Activated CD4-positive, alpha-beta memory T cell treated with anti-CD3 and anti-CD28 coated beads, Interleukin-2, amount 10 ng/mL, durations not matched to agents 7 days and 5 days (primary cell): ENCODE results near the gene SERPINB6. TPM values are rescaled to one million over a fixed set of nuclear protein-coding genes. Genes with fewer than 3 reads are reported as not detected.
A peak's percentile ranks its signal among the peaks of the same experiment; 100 is the strongest.

Source experiments
- CTCF ChIA-PET: fragments of 350-600 bp; sonication (Branson Sonifier 250); formaldehyde crosslinking; loops from one replicate; lab custom pipeline; 2021; ENCODE audit warnings: antibody characterized with exemption, inconsistent platforms; lab: Charles Lee
- POLR2A ChIA-PET: fragments of 350-600 bp; sonication (Branson Sonifier 250); formaldehyde crosslinking; loops from one replicate; lab custom pipeline; 2021; ENCODE audit warnings: antibody characterized with exemption; lab: Charles Lee
- DNase-seq: peaks from one replicate; pipeline ENCODE4 v3.0.0-alpha.2; 2020
- H3K27ac Mint-ChIP-seq: one replicate; pipeline ENCODE4 v1.8.0; 2021; ENCODE audit warnings: mild to moderate bottlenecking, mixed read lengths
- H3K27me3 Mint-ChIP-seq: one replicate; pipeline ENCODE4 v1.8.0; 2021; ENCODE audit warnings: mixed read lengths
- H3K36me3 Mint-ChIP-seq: one replicate; pipeline ENCODE4 v1.8.0; 2021; ENCODE audit warnings: low read depth, mixed read lengths
- H3K4me1 Mint-ChIP-seq: one replicate; pipeline ENCODE4 v1.8.0; 2021; ENCODE audit warnings: mixed read lengths
- H3K4me3 Mint-ChIP-seq: one replicate; pipeline ENCODE4 v1.8.0; 2021; ENCODE audit warnings: mild to moderate bottlenecking, mixed read lengths
- H3K9me3 Mint-ChIP-seq: one replicate; pipeline ENCODE4 v1.8.0; 2021; ENCODE audit warnings: mixed read lengths
- total RNA-seq, 2 experiments: library from RNA; stranded (reverse); gene quantifications; one replicate each; pipeline ENCODE4 v1.2.3, GENCODE V29; 2021

The SERPINB6 gene
- 10 to 100 TPM; 19.8 to 20.1 TPM for total RNA-seq

- peaks cover 38% of the 10 kb centered on the region for H3K27me3 Mint-ChIP-seq
These were observed at the start of gene SERPINB6 for GRCh38 chr6:2971420-2972218. TSS of gene SERPINB6 (minus strand) at chr6:2971567. CDS start at chr6:2959332, 12,235 bp downstream.

DNA sequence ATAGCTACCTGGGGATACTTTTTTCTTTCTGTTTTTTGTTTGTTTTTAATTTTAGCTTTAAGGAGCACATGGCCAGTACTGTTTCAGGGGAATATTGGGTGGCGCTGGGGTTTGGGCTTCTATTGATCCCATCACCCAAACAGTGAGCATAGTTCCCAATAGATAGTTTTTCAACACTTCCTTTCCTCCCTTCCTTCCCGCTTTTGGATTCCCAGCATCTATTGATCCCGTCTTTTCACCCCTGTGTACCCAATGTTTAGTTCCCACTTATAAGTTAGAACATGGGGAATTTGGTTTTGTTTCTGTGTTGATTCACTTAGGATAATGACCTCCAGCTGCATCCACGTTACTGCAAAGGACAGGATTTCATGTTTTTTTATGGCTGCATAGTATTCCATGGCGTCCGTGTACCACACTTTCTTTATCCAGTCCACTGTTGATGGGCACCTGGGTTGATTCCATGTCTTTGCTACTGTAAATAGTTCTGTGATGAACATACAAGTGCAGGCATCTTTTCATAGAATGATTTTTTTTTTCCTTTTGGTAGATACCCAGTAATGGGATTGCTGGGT, 48.5 kb upstream of the SERPINB6 start:
- DNase-seq = no peak
- Mint-ChIP-seq H3K27ac (no peak overlapping the region), H3K9me3 (peaks cover 4% of the 10 kb centered on the region), H3K36me3 (peaks cover 65% of the 10 kb centered on the region), H3K27me3 (no peaks in the 10 kb centered on the region), H3K4me1 (peaks cover 52% of the 10 kb centered on the region), H3K4me3 (no peak overlapping the region)
- ChIA-PET CTCF (interaction anchor here (1.8 to 1.9 kb wide), 2 partner anchors 18 to 19 kb away, joined by 8 to 11 read pairs; no protein-coding TSS in a partner anchor), POLR2A (interaction anchor here (1.3 to 4.8 kb wide), 2 partner anchors 18 to 21 kb away, joined by 4 to 19 read pairs; no protein-coding TSS in a partner anchor)

More at GRCh38 chr6:2971420-2972218, at the start of gene SERPINB6:
- ChIA-PET POLR2A (interaction anchor here (0.6 to 1.5 kb wide), 7 partner anchors 9 to 213 kb away, joined by 3 to 9 read pairs (median 3); no protein-coding TSS in a partner anchor), CTCF (interaction anchor here (0.6 kb wide), 2 partner anchors 125 to 366 kb away, joined by 3 to 4 read pairs; no protein-coding TSS in a partner anchor)
- peaks cover 22% of the 10 kb centered on the region for H3K4me1 Mint-ChIP-seq
- H3K4me3 Mint-ChIP-seq = peak within 1 kb of the TSS; percentile 79
- peak; percentile 36 for DNase-seq
- peaks cover 9% of the 10 kb centered on the region for H3K9me3 Mint-ChIP-seq
- H3K27ac Mint-ChIP-seq = peak within 1 kb of the TSS; percentile 49
- H3K36me3 Mint-ChIP-seq = peaks cover 13% of the 10 kb centered on the region

DNA sequence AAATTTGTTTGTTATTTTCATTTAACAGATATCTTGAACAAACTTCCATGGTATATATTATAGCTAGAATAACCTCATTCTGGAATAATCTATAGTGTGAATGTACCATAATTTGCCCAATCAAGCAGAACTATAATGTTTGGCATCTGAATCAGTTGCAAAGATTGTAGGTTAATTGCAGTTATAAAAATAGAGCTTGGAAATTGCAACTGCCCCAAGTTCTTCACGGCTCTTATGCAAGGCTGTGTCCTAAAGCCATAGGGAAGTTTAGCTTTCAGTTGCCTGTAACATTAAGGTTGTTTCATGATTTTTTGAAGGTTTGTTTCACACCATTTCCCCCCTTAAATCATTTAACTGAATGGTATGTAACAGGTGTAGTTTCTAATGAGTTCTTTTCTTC, 47.7 kb upstream of the SERPINB6 start:
- no peaks in the 10 kb centered on the region for H3K27me3 Mint-ChIP-seq
- H3K4me3 Mint-ChIP-seq = no peak overlapping the region
- peaks cover 4% of the 10 kb centered on the region for H3K9me3 Mint-ChIP-seq
- peaks cover 73% of the 10 kb centered on the region for H3K36me3 Mint-ChIP-seq
- peak overlapping the region; percentile 15 for H3K27ac Mint-ChIP-seq
- CTCF ChIA-PET = interaction anchor here (1.0 to 1.9 kb wide), 2 partner anchors 17 to 20 kb away, joined by 5 to 8 read pairs; no protein-coding TSS in a partner anchor
- DNase-seq = no peak
- POLR2A ChIA-PET = interaction anchor here (1.1 to 4.8 kb wide), 3 partner anchors 18 to 28 kb away, joined by 3 to 19 read pairs (median 4); no protein-coding TSS in a partner anchor
- H3K4me1 Mint-ChIP-seq = peaks cover 46% of the 10 kb centered on the region

DNA sequence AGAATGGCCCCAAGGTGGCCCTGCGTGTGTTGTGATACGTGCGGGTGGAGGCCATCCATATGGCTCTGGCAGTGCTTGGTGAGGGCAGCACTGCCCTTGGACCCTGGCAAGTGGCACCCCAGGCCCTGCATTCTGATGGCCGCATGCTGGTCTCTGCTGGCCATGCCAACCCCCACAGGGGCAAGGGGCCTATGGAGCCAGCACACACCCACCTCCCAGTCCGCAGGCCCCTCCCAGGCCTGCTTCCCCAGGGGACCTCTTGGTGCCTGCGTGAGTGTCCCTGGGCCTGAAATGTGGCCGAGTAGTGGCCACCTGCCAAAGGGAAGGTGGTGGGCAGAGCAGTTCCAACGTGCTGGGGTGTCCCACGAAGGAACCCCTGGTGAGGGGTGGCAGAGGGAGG, 45.9 kb upstream of the SERPINB6 start:
- Mint-ChIP-seq H3K36me3 (peaks cover 76% of the 10 kb centered on the region), H3K4me3 (no peak overlapping the region), H3K9me3 (peaks cover 8% of the 10 kb centered on the region), H3K27me3 (no peaks in the 10 kb centered on the region), H3K4me1 (peaks cover 41% of the 10 kb centered on the region), H3K27ac (no peak overlapping the region)
- no peak for DNase-seq
- CTCF ChIA-PET = interaction anchor here (1.3 to 2.1 kb wide), 3 partner anchors 9 to 16 kb away, joined by 4 to 6 read pairs (median 5); no protein-coding TSS in a partner anchor
- POLR2A ChIA-PET = interaction anchor here (0.6 to 1.8 kb wide), 3 partner anchors 17 to 46 kb away, joined by 3 to 5 read pairs (median 3); no protein-coding TSS in a partner anchor

- H3K27me3 Mint-ChIP-seq = no peaks in the 10 kb centered on the region
- H3K27ac Mint-ChIP-seq = no peak overlapping the region
- peaks cover 15% of the 10 kb centered on the region for H3K9me3 Mint-ChIP-seq
- H3K36me3 Mint-ChIP-seq = peaks cover 81% of the 10 kb centered on the region
- no peak overlapping the region for H3K4me3 Mint-ChIP-seq
- POLR2A ChIA-PET = interaction anchor here (0.6 to 1.8 kb wide), 4 partner anchors 17 to 47 kb away, joined by 3 to 5 read pairs (median 3); no protein-coding TSS in a partner anchor
- no peak for DNase-seq
- H3K4me1 Mint-ChIP-seq = peaks cover 41% of the 10 kb centered on the region
- CTCF ChIA-PET = interaction anchor here (1.3 to 2.1 kb wide), 3 partner anchors 9 to 15 kb away, joined by 4 to 6 read pairs (median 5); no protein-coding TSS in a partner anchor
These were observed 45.3 kb upstream of the SERPINB6 start for GRCh38 chr6:3016473-3017280.

DNA sequence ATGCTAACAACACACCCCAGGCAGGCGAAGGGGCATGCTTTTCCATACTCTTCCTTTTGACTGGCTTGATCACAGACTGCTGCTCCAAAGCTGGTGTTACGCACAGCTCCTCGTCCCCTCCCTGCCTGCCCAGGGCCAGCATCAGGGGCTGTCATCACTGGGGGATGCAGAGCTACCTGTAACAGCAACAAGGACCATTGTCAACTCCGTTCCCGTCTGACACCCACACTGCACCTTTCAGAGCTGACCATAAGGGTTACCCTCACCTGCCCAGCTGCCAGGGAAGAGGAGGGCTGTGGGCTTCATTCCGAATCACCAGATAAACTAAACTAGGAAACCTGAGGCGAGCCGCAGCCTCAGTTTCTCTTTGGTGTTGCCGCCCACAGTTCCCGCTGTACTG, 43.8 kb upstream of the SERPINB6 start:
- peaks cover 86% of the 10 kb centered on the region for H3K36me3 Mint-ChIP-seq
- H3K27ac Mint-ChIP-seq = no peak overlapping the region
- H3K9me3 Mint-ChIP-seq = peaks cover 27% of the 10 kb centered on the region
- H3K4me1 Mint-ChIP-seq = peaks cover 34% of the 10 kb centered on the region
- H3K4me3 Mint-ChIP-seq = no peak overlapping the region
- POLR2A ChIA-PET = interaction anchor here (1.4 kb wide), 1 partner anchor 25 kb away, joined by 3 read pairs; no protein-coding TSS in a partner anchor
- CTCF ChIA-PET = interaction anchor here (1.4 kb wide), 1 partner anchor 14 kb away, joined by 3 read pairs; no protein-coding TSS in a partner anchor
- no peak for DNase-seq
- no peaks in the 10 kb centered on the region for H3K27me3 Mint-ChIP-seq

DNA sequence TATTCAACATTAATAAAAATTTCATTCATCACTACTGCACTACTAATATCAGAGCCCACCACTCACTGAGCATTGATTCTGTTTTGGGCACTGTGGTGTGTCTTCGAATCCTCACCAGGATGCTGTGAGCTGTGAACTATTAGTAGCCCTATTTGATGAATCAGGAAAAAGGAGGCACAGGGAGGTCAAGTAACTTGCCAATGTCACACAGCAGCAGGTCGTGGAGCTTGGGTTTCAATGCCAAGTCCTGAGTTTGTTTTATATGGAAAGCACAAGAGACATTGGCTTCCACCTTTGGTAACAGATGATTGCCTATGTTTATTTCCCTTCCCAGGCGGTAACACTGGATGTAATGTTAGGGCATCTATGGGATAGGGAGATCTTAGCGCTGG, 43.3 kb upstream of the SERPINB6 start:
- DNase-seq = no peak
- ChIA-PET CTCF (interaction anchor here (1.4 kb wide), 1 partner anchor 13 kb away, joined by 3 read pairs; no protein-coding TSS in a partner anchor), POLR2A (interaction anchor here (1.0 to 1.4 kb wide), 3 partner anchors 11 to 25 kb away, joined by 3 to 5 read pairs (median 4); no protein-coding TSS in a partner anchor)

DNA sequence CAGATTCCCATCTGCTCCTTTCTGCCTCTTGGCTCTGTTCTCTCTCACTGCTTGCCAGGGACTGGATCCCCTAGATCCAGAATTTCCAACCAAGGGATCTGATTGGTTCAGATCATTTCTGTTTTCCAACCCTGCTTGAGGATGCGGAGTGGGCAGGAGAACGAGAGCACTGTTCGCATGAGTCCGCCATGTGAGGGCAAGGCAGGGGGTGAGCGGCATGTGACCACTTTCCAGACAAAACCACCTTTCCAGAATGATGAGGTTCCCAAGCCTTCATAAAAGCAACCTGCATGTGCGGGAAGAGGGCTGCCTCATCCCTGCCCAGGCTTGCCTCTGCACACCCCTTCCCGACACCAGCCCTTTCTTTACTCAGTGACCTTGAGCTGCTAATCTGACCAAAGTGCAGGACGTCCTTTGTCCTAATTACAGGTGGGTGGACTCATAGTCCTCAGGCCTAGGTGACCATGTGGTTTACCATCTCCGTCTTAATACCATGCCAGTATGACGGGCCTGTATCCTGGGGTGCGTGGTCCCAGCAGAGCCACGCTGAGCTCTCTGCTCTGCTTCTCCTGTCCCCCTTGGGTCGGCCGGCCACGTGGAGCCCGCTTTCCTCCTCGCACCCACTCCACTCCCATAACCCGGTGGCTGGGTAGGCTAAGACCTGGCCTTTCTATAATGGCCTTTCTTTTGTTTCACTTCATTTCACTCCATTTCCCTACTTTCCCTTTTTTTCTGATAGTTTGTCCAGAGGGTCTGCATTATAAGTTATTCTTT, 42.7 kb upstream of the SERPINB6 start:
- Mint-ChIP-seq H3K27ac (no peak overlapping the region), H3K27me3 (no peaks in the 10 kb centered on the region), H3K4me3 (no peak overlapping the region), H3K4me1 (peaks cover 24% of the 10 kb centered on the region), H3K36me3 (peaks cover 86% of the 10 kb centered on the region), H3K9me3 (peaks cover 33% of the 10 kb centered on the region)
- DNase-seq = no peak
- ChIA-PET CTCF (no interaction called here), POLR2A (interaction anchor here (1.0 to 1.4 kb wide), 2 partner anchors 12 kb away, joined by 4 to 5 read pairs; no protein-coding TSS in a partner anchor)

More for the DNA sequence above, 43.3 kb upstream of the SERPINB6 start:
- Mint-ChIP-seq H3K36me3 (peaks cover 86% of the 10 kb centered on the region), H3K4me3 (no peak overlapping the region), H3K27me3 (no peaks in the 10 kb centered on the region), H3K4me1 (peaks cover 30% of the 10 kb centered on the region), H3K27ac (no peak overlapping the region), H3K9me3 (peaks cover 27% of the 10 kb centered on the region)

DNA sequence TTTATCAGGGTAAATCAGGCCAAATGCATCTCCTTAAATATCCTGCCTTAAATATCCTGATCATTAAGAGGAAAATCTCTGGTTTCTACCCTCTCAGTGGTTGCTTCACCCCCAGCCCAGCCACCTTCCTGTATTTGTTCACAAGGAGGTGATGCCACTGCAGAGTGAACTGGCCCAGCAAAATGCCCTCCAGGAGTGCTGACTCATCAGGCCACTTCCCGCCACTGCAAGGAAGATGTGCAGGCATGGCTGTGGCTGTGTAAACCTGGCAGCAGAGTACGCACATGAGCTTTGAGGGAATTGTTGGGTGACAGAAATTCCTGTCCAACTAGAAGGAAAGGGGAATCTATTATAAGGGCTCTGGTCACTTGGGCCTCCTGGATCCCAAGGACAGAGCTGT, 42.1 kb upstream of the SERPINB6 start:
- POLR2A ChIA-PET = interaction anchor here (1.4 kb wide), 1 partner anchor 13 kb away, joined by 5 read pairs; no protein-coding TSS in a partner anchor

GRCh38 chr6:3011592-3011991, 40.2 kb upstream of the SERPINB6 start:
- Mint-ChIP-seq H3K4me1 (peaks cover 16% of the 10 kb centered on the region), H3K27me3 (no peaks in the 10 kb centered on the region), H3K9me3 (peaks cover 33% of the 10 kb centered on the region), H3K4me3 (no peak overlapping the region), H3K36me3 (peaks cover 91% of the 10 kb centered on the region), H3K27ac (no peak overlapping the region)
- CTCF ChIA-PET = interaction anchor here (1.8 kb wide), 1 partner anchor 10 kb away, joined by 7 read pairs; no protein-coding TSS in a partner anchor
- POLR2A ChIA-PET = interaction anchor here (0.9 to 2.2 kb wide), 3 partner anchors 12 to 42 kb away, joined by 3 to 4 read pairs (median 4); no protein-coding TSS in a partner anchor
- no peak for DNase-seq

More for the DNA sequence above, 42.1 kb upstream of the SERPINB6 start:
- CTCF ChIA-PET = no interaction called here
- Mint-ChIP-seq H3K27ac (no peak overlapping the region), H3K4me1 (peaks cover 22% of the 10 kb centered on the region), H3K9me3 (peaks cover 33% of the 10 kb centered on the region), H3K36me3 (peaks cover 92% of the 10 kb centered on the region), H3K27me3 (no peaks in the 10 kb centered on the region), H3K4me3 (no peak overlapping the region)
- peak; percentile 40 for DNase-seq

DNA sequence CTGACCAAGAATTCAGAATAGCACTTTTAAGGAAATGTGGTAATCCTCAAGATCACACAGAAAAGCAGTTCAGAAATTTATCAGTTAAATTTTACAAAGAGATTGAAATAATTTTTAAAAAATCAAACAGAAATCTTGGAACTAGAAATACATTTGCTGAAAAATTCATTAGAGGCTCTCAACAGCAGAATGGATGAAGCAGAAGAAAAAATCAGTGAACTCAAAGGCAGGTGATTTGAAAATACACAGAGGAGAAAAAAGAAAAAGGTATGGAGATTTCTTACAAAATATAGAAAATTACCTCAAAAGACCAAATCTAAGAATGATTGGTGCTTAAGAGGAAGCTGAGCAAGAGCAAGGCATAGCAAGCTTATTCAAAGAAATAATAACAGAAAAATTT, 39.8 kb upstream of the SERPINB6 start:
- DNase-seq = no peak
- Mint-ChIP-seq H3K27me3 (no peaks in the 10 kb centered on the region), H3K4me1 (peaks cover 16% of the 10 kb centered on the region), H3K36me3 (peaks cover 94% of the 10 kb centered on the region), H3K27ac (no peak overlapping the region), H3K9me3 (peaks cover 33% of the 10 kb centered on the region), H3K4me3 (no peak overlapping the region)
- ChIA-PET CTCF (interaction anchor here (1.8 kb wide), 1 partner anchor 9 kb away, joined by 7 read pairs; no protein-coding TSS in a partner anchor), POLR2A (interaction anchor here (0.9 to 2.2 kb wide), 4 partner anchors 10 to 42 kb away, joined by 3 to 4 read pairs (median 4); no protein-coding TSS in a partner anchor)
